GM11168 (cell line): ENCODE results near the gene AAGAB.
"Not testable (repeated sequence)": the region's sequence is repeated elsewhere in the genome, so short reads cannot be mapped to it uniquely, and the experiment has no call there.

Source experiments
- in situ Hi-C: fragments of 300-500 bp; cut with MboI; formaldehyde crosslinking; loops from one replicate; pipeline ENCODE4 v1.12.0; 2022; ENCODE audit warnings: low sequenced_read_pairs; ENCODE audit not compliant: unreplicated experiment

Gene AAGAB, protein sequence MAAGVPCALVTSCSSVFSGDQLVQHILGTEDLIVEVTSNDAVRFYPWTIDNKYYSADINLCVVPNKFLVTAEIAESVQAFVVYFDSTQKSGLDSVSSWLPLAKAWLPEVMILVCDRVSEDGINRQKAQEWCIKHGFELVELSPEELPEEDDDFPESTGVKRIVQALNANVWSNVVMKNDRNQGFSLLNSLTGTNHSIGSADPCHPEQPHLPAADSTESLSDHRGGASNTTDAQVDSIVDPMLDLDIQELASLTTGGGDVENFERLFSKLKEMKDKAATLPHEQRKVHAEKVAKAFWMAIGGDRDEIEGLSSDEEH

DNA sequence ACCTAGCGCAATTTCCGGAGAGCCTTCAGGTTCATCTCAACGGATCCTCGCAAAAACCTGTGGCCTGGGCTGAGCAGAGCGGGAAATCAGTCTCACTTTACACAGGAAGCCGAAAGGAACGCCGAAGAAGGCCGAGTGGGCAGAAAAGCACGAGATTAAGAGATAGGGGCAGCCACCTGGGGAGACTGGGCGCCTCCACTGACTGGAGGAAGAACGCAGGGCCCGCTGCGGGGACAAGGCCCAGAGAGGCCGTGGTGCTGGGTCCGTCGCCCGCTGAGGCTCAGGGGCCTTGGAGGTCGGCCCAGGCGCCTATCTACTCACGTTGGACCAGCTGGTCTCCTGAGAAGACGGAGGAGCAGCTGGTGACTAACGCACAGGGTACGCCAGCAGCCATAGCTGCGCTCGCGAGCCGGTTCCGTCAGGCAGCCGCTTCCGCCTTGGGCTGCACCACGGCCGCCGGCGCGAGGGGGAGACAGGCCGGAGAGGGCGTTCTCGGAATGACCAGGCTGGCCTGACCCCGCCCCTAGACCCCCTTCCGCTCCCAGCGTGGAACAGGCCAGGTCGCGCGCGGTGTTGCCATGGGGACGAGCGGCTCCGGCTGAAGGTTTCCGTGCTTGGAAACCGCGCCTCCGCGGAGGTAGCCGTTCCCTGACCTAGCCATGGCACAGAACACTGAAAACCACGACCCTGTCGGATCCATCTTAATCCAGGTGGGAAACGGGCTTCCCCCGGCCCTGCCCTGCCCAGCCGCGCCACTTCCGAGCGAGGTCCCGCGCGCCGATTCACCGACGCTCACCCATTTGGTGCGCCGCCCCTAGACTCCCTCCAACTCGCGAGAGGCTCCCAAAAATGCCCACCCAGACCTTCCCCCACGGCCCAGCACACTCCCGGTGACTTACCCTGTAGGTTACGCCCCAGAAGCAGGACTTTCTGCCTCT is at the start of gene AAGAB, which contains the start of gene IQCH:
Gene AAGAB (minus strand): TSS at position 424 of the 938 bp plus-strand sequence. CDS start 30 bp downstream, at position 394.
Gene IQCH (plus strand): TSS at position 549 of the 938 bp plus-strand sequence. CDS start 111 bp downstream, at position 660.
- in situ Hi-C loops = no loop called here

DNA sequence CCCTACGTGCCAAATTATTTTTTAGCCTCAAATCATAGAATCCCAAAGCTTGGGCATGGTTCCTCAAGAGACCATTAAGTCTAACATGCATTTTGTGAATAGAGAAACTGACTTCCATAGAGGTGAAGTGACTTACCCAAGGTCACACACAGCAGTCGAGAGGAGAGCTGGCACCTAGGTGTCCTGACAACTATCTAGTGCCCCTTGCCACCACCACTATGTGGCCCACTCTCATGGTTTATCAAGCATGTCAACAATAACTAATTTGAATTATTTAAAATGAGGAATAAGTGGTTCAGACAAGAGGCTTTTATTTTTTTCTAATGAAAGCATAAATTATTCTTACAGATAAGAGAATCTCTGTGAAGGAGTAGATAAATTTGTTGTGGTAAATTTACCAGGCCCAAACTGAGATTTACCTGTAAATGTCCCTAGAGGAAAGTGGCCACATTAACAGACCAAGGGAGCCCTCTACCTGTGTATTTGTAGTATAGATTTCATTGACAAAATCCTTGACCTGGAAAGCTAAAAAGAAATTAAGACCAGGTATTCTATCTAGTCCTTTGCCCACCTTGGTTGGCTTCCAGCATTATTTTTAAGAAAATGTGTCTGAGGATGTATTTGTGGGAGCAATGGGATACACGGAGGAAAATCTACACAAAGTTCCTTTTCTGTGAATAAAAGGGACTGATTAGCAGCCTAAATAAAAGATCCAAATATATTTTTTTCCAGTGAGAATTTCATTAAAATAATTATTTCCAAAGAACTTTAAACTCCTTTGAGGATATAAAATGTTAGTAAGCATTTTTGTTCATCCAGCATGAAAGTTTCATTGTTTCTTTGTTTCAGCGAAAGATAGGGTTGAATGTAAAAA is 49.3 kb upstream of the AAGAB start:
- in situ Hi-C loops = no loop called here

DNA sequence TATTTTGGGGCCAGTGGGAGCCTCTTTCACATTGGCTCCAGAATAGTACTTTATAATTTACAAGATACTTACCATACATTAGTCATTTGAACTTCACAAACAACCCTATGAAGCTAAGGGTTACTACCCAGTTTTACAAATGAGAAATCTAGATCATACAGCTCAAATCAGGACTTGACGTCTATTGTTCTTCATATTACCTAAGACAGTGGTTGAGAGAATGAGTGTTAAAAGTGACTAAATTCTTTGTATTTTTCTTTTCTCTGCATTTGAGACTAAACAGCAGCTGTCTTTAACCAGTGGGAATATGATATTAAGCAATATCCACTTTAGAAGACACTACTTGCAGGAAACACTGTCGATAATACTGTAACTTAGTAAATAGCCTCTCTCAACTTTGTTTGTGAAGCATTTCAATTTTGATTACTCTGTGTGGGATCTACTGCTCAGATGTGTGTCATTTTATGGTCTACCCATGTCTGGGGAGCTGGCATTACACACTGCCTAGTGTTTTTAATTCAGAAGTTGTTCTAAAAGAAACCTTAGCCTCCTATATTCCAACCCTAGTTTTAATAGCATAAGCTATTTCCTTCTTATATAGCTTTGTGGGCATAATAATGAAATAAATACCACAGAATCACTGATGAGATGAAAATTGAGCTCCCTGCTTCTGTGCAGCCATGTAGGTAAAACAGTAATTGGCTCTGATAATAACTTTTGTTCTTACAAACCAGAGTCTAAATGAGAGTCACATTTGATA is 46.0 kb upstream of the AAGAB start:
- in situ Hi-C loops = no loop called here

DNA sequence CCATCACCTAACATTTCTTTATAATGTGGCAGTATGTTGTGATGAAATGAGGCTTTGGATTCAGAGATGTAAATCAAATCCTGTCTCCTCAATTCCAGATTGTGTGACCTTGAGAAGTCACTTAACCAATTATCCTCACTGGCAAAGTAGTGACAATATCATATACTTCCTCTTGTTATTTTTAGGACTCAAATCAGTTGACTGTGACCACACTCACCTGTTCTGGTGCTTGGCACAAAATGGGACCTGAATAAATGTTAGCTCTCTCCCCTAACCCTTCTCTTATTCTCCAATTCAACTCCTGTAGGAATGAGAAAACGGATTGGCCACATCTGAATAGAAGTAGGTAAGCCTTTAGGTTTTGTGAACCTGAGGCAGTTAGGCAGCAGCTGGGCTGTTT is 42.2 kb upstream of the AAGAB start:
- in situ Hi-C loops = no loop called here

DNA sequence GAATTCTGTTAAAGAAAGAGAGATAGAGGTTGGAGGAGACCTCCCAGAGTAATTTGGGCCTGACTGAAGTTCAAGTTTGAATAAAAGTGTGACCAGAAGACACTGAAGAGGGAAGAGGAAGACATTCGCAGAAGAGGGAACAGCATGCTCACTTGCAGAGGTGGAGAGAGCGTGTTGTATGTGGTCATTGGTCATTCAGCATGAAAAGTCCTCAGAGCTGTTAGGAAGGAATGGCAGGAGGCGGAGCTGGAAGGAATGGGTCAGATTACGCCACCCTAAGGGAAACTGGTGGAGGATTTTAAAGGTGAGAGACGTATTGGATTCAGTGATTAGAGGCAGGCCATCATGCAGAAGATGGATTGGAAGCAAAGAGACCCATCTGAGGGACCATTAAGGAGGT is 41.7 kb upstream of the AAGAB start:
- in situ Hi-C loops = no loop called here

DNA sequence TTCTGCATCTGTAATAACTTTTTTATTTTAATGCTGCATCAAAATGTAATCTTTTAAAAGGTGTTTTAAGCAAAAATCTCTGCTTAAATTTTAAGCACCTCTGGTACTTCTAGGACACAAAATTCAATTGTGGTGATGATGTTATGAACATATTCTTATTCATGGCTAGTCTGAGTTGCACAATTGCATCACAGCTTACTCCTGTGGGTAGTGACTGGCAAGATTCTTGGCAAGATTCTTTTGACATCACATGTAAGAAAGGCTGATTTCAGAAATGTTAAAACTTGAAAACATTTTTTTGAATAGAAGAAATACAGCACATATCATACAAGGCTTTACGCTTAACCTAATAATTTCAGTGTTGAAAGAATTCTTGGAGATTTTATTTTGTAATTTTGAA is 35.9 kb upstream of the AAGAB start:
- in situ Hi-C loops = no loop called here

DNA sequence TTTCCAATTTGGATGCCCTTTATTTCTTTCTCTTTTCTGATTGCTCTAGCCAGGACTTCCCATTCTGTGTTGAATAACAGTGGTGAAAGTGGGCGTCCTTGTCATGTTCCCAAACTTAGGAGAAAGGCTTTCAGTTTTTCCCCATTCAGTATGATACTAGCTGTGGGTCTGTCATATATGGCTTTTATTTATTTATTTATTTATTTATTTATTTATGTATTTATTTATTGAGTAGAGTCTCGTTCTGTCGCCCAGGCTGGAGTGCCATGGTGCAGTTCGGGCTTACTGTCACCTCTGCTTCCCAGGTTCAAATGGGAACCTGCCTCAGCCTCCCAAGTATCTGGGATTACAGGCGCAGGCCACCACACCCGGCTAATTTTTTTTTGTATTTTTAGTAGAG is 31.9 kb upstream of the AAGAB start:
- in situ Hi-C loops = not testable (repeated sequence)

DNA sequence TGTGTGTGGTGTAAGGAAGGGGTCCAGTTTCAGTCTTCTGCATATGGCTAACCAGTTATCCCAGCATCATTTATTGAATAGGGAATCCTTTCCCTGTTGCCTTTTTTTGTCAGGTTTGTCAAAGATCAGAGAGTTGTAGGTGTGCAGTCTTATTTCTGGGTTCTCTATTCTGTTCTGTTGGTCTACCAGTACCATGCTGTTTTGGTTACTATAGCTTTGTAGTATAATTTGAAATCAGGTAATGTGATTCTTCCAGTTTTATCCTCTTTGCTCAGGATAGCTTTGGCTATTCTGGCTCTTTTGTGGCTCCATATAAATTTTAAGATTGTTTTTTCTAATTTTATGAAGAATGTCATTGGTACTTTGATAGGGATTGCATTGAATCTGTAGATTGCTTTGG is 31.2 kb upstream of the AAGAB start:
- in situ Hi-C loops = not testable (repeated sequence)

DNA sequence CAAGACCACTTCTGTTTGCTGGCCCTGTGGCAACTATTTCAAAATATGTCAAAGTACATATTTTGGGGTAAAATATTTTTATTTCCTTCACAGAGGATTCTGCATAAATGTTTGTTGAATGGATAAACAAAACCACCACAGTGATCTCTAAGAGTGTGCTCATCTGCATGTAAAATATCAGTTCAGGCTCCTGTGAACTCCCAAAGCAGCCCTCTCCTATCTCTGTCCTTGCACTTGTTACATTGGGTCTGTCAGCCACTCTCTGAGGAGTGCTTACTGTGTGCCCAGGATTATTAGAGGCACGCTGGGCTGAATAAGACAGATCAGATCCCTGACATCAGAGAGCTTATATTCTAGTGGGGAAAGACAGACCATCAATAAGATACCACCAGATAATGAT is 27.3 kb upstream of the AAGAB start:
- in situ Hi-C loops = no loop called here

DNA sequence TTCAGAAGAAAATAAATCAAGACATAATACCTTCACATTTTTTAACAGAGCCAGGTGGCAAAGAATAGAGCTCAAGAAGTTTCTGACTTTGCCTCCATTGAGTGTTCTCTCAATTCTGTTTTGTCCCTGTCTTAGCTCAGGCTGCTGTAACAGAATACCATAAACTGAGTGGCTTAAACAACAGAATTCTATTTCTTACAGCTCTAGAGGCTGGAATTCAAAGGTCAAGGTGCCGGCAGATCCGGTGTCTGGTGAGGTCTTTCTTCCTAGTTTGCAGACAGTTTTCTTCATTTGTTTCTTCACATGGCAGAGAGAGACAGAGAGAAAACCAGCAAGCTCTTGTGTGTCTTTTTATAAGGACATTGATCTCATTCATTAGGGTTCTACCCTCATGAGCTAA is 25.8 kb upstream of the AAGAB start:
- in situ Hi-C loops = no loop called here

DNA sequence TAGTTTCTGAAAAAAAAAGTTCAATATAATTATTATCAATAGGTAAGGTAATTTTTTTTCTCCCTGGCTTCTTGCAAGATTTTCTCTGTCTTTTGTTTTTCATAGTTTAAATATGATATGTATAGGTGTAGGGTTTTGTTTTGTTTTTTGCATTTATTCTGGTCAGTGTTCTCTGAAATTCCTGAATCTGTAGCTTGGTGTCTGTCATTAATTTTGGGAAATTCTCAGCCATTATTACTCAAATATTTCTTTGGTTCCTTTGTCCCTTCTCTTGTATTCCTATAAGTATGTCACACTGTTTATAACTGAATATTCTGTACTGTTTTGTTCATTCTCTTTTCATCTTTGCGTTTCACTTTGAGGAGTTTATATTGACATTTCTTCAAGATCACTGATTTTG is 22.2 kb upstream of the AAGAB start:
- in situ Hi-C loops = no loop called here

DNA sequence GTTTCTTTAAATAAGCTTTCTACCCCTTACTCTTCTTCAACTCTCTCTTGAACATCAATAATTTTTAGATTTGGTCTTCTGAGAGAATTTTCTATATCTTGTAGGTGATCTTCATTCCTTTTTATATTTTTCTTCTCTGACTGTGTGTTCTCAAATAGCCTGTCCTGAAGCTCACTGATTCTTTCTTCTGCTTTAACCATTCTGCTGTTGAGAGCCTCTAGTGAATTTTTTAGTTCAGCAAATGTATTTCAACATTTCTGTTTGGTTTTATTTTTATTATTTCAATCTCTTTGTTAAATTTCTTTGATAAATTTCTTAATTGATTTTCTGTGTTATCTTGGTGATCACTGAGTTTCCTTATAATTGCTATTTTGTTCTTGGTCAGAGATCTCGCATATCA is 19.8 kb upstream of the AAGAB start:
- in situ Hi-C loops = no loop called here

DNA sequence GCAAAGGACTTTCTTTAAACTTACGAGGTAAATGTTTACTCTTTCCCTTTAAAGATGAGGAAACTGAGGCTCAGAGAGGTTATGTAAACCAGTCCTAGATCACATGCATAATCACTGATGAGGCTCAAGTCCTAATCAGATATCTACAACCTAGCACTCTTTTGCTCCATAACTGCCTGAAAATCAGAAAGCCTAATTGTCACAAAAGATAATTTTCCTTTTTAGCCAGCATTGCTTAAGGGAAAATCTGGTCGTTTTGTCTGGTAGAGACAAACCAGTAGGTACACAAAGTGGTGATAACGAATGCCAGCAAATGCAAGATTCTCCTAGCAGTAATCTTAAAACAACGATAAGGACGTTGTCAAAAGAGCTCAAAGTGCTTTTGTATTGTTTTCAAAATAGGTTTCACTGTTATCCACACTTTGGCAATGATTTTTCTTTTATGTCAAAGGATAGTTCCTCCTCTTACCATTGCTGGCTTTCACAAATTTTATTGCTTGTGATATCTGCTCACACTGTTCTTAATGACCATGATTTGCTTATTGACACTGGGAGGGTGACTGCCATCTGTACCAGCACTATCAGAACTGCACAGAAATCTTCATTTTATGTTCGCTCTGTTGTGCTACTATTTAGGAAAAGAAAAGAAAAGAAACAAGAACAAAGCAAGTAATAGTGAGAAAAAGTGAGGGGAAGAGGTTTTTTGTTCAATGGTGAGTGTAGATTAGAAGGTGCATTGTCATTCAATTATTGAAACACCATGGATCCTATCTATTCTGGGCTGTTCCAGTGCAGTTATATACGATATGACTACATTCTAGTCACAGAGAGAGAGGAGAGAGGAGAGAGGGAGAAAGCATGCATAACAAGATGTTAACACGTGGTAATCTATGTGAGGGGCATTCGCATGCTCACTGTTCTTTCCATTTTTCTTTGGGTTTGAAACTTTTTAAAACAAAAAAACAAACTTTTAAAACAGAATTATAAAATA is 13.8 kb upstream of the AAGAB start:
- in situ Hi-C loops = no loop called here

DNA sequence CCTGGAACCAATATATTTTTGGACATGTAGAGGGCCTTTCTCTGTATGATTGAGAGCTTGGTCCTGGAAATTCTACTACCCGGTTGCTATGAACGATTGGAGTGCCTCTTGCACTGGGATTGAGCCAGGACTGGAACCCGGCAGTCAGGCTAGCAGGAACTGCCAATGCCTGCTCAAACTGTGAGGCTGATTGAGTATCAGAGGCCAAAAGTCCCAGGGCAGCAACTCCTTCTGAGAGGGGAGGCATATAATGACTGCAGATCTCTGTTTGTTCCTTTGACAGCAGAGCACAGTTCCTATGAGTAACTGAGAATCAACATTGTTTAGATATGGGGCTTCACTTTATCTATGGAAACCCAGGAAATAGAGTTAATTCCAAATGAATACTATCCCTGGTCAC is 13.0 kb upstream of the AAGAB start:
- in situ Hi-C loops = no loop called here

DNA sequence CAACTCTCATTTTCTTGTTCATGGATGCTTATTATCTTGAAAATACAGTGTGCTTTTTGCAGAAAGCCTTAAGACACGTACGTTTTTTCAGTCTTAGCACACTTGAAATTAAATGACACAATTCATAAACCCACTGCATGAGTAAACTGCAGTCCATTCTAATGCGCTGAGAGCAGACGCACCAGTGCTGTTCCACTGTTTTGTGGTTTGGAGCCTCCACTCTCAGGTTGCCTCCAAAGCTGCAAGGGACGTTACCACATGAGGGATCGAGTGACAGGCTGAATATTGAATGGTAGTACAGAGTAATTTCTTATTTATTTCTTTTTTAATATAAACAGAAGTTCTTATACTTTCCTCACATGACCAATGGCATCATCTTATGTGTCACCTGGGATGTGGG is 12.4 kb upstream of the AAGAB start:
- in situ Hi-C loops = no loop called here

DNA sequence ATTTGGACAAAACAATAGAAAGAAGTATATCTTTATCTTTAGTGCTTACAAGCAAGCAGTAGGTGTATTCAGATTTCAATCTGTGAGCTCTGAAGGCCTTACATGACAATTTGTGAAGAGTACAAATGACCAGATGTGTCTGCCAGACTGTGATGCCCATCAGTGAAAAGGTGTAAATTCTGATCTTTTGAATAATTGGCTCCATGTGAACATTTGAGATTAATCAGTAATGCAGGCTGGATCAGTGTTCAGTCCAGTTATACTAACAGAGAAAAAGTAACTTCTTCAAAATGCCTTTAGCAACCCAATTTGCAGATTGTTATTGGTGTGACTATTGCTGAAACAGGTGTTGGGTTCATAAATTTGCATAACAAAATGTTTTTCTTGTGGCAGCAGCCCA is 5.3 kb upstream of the AAGAB start:
- in situ Hi-C loops = no loop called here

DNA sequence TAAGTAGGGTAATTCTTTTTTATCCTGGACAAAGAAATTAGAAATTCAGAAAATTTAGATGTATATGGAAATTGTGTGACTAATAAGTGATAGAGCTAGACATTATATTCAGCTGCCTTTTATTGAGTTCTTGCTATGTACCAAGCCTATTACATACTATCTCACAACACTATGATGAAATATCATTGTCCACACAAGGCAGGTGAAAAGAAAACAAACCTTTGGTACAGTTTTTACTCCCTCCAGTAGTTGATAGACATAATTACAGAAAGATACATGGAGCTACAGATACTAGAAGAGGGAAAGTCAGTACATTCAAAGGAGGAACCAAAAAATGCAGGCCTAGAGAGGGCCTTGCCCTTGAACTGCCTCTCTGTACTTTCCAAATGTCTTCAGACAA is 4.9 kb upstream of the AAGAB start:
- in situ Hi-C loops = no loop called here

DNA sequence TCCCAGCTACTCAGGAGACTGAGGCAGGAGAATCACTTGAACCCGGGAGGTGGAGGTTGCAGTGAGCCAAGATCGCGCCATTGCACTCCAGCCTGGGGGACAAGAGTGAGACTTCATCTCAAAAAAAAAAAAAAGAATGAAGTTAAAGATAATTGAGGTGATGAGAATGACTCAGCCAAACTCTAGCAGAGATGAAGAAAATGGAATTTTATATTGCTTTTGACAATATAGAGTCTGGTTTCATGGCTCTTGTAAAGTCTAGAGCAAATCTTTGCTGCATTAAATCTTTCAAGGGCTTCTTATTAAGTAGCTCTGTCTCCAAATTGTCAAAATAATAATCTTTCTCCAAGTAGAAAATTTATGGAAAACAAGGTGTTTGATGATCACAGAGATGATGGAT is 4.0 kb upstream of the AAGAB start:
- in situ Hi-C loops = not testable (repeated sequence)

DNA sequence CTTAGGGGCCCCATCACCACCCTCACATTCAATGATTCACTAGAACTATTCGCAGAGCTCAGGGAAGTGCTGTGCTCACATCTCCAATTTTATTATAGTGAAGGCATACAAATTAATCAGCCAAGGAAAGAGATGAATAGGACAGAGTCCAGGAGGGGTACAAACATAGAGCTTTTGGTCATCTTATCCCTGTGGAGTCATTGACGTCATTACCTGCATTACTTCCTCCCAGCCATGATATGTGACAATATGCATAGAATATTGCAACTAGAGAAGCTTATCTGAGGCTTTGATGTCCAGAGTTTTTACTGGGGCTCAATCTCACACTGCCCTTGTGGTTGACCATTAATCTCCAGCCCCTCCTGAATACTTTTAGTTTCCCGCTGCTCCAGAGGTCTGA is 1.6 kb upstream of the AAGAB start:
- in situ Hi-C loops = no loop called here
